H9 (cell line): ENCODE data around the gene CHAF1B. TPM values are rescaled to one million over a fixed set of nuclear protein-coding genes. Genes with fewer than 3 reads are reported as not detected.

ENCODE experiments used
- DNase-seq: peaks from one replicate; pipeline ENCODE4 v3.0.0-alpha.2; 2017
- H2AFZ ChIP-seq: one replicate; pipeline ENCODE4 v1.6.1; 2013; ENCODE audit warnings: mild to moderate bottlenecking, low read length, control low read depth, moderate library complexity
- H2AK5ac ChIP-seq: 2 replicates; pipeline ENCODE4 v1.6.1; 2013; ENCODE audit warnings: low read length, control low read depth, mixed read lengths; ENCODE audit not compliant: insufficient read length
- H2BK120ac ChIP-seq: one replicate; pipeline ENCODE4 v1.6.1; 2013; ENCODE audit warnings: low read depth, mild to moderate bottlenecking, low read length, control low read depth, inconsistent platforms; ENCODE audit not compliant: poor library complexity, severe bottlenecking
- H2BK12ac ChIP-seq: 2 replicates; pipeline ENCODE4 v1.6.1; 2013; ENCODE audit warnings: low read length, control low read depth, mixed read lengths, low read depth; ENCODE audit not compliant: insufficient read length
- H2BK15ac ChIP-seq: 2 replicates; pipeline ENCODE4 v1.6.1; 2013; ENCODE audit warnings: low read depth, low read length, control low read depth
- H2BK20ac ChIP-seq: one replicate; pipeline ENCODE4 v1.6.1; 2013; ENCODE audit warnings: low read depth, mild to moderate bottlenecking, low read length, control low read depth, inconsistent platforms; ENCODE audit not compliant: poor library complexity, severe bottlenecking
- H2BK5ac ChIP-seq: 2 replicates; pipeline ENCODE4 v1.6.1; 2013; ENCODE audit warnings: low read length, control low read depth, mixed read lengths; ENCODE audit not compliant: insufficient read length
- H3K14ac ChIP-seq: 2 replicates; pipeline ENCODE4 v1.6.1; 2013; ENCODE audit warnings: low read length, control low read depth; ENCODE audit not compliant: insufficient read depth
- H3K18ac ChIP-seq: 2 replicates; pipeline ENCODE4 v1.6.1; 2013; ENCODE audit warnings: low read depth, mild to moderate bottlenecking, mixed read lengths, low read length, control low read depth; ENCODE audit not compliant: insufficient read length
- H3K23ac ChIP-seq: 2 replicates; pipeline ENCODE4 v1.6.1; 2013; ENCODE audit warnings: low read length, control low read depth, mixed read lengths, low read depth; ENCODE audit not compliant: insufficient read length
- H3K23me2 ChIP-seq: 2 replicates; pipeline ENCODE4 v1.6.1; 2013; ENCODE audit warnings: low read depth, mild to moderate bottlenecking, mixed read lengths, low read length, control low read depth; ENCODE audit not compliant: insufficient read length, poor library complexity, severe bottlenecking
- H3K27ac ChIP-seq: 2 replicates; pipeline ENCODE4 v1.5.1; 2013; ENCODE audit warnings: low read length, control low read depth, mixed read lengths, low read depth; ENCODE audit not compliant: insufficient read length
- H3K27me3 ChIP-seq: 2 replicates; pipeline ENCODE4 v1.6.1; 2013; ENCODE audit warnings: low read length, control low read depth, inconsistent platforms; ENCODE audit not compliant: insufficient read depth
- H3K4ac ChIP-seq: 2 replicates; pipeline ENCODE4 v1.6.1; 2013; ENCODE audit warnings: low read depth, mild to moderate bottlenecking, control low read depth, inconsistent platforms, low read length, moderate library complexity
- H3K4me1 ChIP-seq: 2 replicates; pipeline ENCODE4 v1.6.1; 2013; ENCODE audit warnings: low read length, control low read depth, inconsistent platforms; ENCODE audit not compliant: insufficient read depth
- H3K4me2 ChIP-seq: 2 replicates; pipeline ENCODE4 v1.6.1; 2013; ENCODE audit warnings: low read length, control low read depth, mixed read lengths; ENCODE audit not compliant: insufficient read length, insufficient read depth
- H3K56ac ChIP-seq: 2 replicates; pipeline ENCODE4 v1.6.1; 2013; ENCODE audit warnings: low read depth, mild to moderate bottlenecking, mixed read lengths, low read length, control low read depth; ENCODE audit not compliant: insufficient read length
- H3K79me1 ChIP-seq: 2 replicates; pipeline ENCODE4 v1.6.1; 2013; ENCODE audit warnings: low read depth, mild to moderate bottlenecking, moderate library complexity, low read length, control low read depth, inconsistent platforms; ENCODE audit not compliant: insufficient read depth, poor library complexity, severe bottlenecking
- H3K79me2 ChIP-seq: 2 replicates; pipeline ENCODE4 v1.6.1; 2013; ENCODE audit warnings: low read length, control low read depth, inconsistent platforms; ENCODE audit not compliant: insufficient read depth
- H3K9ac ChIP-seq: 2 replicates; pipeline ENCODE4 v1.6.1; 2013; ENCODE audit warnings: low read length, control low read depth, mixed read lengths; ENCODE audit not compliant: insufficient read length; ENCODE audit errors: extremely low read depth
- H3K9me3 ChIP-seq: one replicate; pipeline ENCODE4 v1.6.1; 2013; ENCODE audit warnings: low read depth, low read length, inconsistent platforms; ENCODE audit not compliant: control insufficient read depth
- H3T11ph ChIP-seq: one replicate; pipeline ENCODE4 v1.6.1; 2013; ENCODE audit warnings: mild to moderate bottlenecking, low read length, control low read depth, inconsistent platforms
- H4K20me1 ChIP-seq: one replicate; pipeline ENCODE4 v1.6.1; 2013; ENCODE audit not compliant: control insufficient read depth, insufficient read length, insufficient read depth
- H4K5ac ChIP-seq: 2 replicates; pipeline ENCODE4 v1.6.1; 2013; ENCODE audit warnings: low read depth, mild to moderate bottlenecking, mixed read lengths, low read length, control low read depth; ENCODE audit not compliant: insufficient read length
- H4K8ac ChIP-seq: replicated peaks from 2 replicates; pipeline ENCODE4 v1.6.1; 2013; ENCODE audit warnings: low read length, control low read depth, mixed read lengths, low read depth; ENCODE audit not compliant: insufficient read length
- H4K91ac ChIP-seq: 2 replicates; pipeline ENCODE4 v1.6.1; 2013; ENCODE audit warnings: low read depth, mild to moderate bottlenecking, moderate library complexity, mixed read lengths, low read length, control low read depth; ENCODE audit not compliant: insufficient read length
- H3K27ac Mint-ChIP-seq, 3 experiments: 2 replicates in 2 of 3; 3 replicates in 1 of 3; pipeline ENCODE4 v1.8.0; 2020 to 2021; ENCODE audit warnings: mixed read lengths in 3 of 3, mild to moderate bottlenecking in 1 of 3, moderate library complexity in 1 of 3
- H3K27me3 Mint-ChIP-seq: 2 replicates; pipeline ENCODE4 v1.8.0; 2021; ENCODE audit warnings: low read depth, mild to moderate bottlenecking, moderate library complexity, mixed read lengths
- H3K36me3 Mint-ChIP-seq, 3 experiments: 2 replicates in 2 of 3; 3 replicates in 1 of 3; pipeline ENCODE4 v1.8.0; 2020 to 2021; ENCODE audit warnings: low read depth in 3 of 3, mixed read lengths in 3 of 3; ENCODE audit not compliant: insufficient read depth in 1 of 3
- H3K4me1 Mint-ChIP-seq, 2 experiments: 2 replicates each; pipeline ENCODE4 v1.8.0; 2020; ENCODE audit warnings: mixed read lengths in 2 of 2
- H3K4me3 Mint-ChIP-seq, 2 experiments: 2 replicates in 1 of 2; 3 replicates in 1 of 2; pipeline ENCODE4 v1.8.0; 2020 to 2021; ENCODE audit warnings: mild to moderate bottlenecking in 2 of 2, mixed read lengths in 2 of 2, moderate library complexity in 1 of 2
- H3K9me3 Mint-ChIP-seq, 2 experiments: 2 replicates in 1 of 2; 3 replicates in 1 of 2; pipeline ENCODE4 v1.8.0; 2020; ENCODE audit warnings: mild to moderate bottlenecking in 2 of 2, mixed read lengths in 2 of 2, moderate library complexity in 1 of 2
- WGBS: extraction: QIAGEN DNeasy Blood & Tissue Kit; methylation state at CpG from one replicate; pipeline ENCODE4 v1.1.7; 2013; ENCODE audit warnings: missing lambda C conversion rate, low lambda C conversion rate, mixed read lengths; ENCODE audit not compliant: insufficient read length; ENCODE audit errors: extremely low coverage; 5-methylcytosine and 5-hydroxymethylcytosine counted together
- total RNA-seq: library from RNA; stranded (reverse); gene quantifications from 2 replicates; pipeline ENCODE4 v1.2.1, GENCODE V29; 2021
- TF ChIP-seq, protein P1 (sequence below): fragments of 200-600 bp; sonication (generic); conservative IDR thresholded peaks from 3 replicates; pipeline ENCODE4 v1.8.0; 2021; ENCODE audit warnings: antibody characterized with exemption, mild to moderate bottlenecking

The CHAF1B gene
- total RNA-seq, 1 experiment from 2014 or later: 19.3 TPM

DNA sequence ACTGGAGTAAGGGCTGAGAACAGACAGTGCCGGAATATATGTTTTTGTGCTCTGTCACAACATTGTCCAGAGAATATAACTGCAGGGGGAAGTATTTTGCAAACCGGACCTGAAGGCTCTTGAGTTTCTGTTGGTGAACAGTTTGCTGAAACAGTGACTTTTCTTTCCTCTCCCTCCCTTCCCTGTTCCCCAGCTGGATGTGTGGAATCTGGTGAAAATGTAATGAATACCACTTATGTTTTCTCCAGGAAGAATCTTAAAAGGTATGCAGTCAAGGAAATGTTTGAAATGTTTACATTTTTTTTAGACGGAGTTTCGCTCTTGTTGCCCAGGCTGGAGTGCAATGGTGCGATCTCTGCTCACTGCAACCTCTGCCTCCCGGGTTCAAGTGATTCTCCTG lies 23.4 kb downstream of the CHAF1B start:
- Histone ChIP-seq H2BK15ac (no peak overlapping the region), H3K56ac (no peak overlapping the region), H3K9me3 (no peaks in the 10 kb centered on the region), H2BK20ac (no peak overlapping the region), H4K5ac (no peak overlapping the region), H3K4ac (no peak overlapping the region), H4K91ac (no peak overlapping the region), H3K18ac (no peak overlapping the region), H4K20me1 (no peaks in the 10 kb centered on the region), H3K27ac (no peak overlapping the region), H3T11ph (no peak overlapping the region), H3K79me1 (no peaks in the 10 kb centered on the region), H3K4me2 (no peak overlapping the region), H2BK120ac (no peak overlapping the region), H3K27me3 (no peaks in the 10 kb centered on the region), H3K14ac (no peak overlapping the region), H3K9ac (no peak overlapping the region), H3K4me1 (no peaks in the 10 kb centered on the region), H4K8ac (no peak overlapping the region), H2AFZ (no peak overlapping the region), H2AK5ac (no peak overlapping the region), H3K23me2 (no peaks in the 10 kb centered on the region), H3K79me2 (no peaks in the 10 kb centered on the region), H2BK5ac (no peak overlapping the region), H2BK12ac (no peak overlapping the region), H3K23ac (no peak overlapping the region)
- no peak overlapping the region for H3K4me3 Mint-ChIP-seq
- H3K9me3 Mint-ChIP-seq: no peaks in the 10 kb centered on the region
- DNase-seq: no peak
- peaks cover 15 to 67% (median 53%) of the 10 kb centered on the region in 3 experiments for H3K36me3 Mint-ChIP-seq
- TF ChIP-seq, protein P1, sequence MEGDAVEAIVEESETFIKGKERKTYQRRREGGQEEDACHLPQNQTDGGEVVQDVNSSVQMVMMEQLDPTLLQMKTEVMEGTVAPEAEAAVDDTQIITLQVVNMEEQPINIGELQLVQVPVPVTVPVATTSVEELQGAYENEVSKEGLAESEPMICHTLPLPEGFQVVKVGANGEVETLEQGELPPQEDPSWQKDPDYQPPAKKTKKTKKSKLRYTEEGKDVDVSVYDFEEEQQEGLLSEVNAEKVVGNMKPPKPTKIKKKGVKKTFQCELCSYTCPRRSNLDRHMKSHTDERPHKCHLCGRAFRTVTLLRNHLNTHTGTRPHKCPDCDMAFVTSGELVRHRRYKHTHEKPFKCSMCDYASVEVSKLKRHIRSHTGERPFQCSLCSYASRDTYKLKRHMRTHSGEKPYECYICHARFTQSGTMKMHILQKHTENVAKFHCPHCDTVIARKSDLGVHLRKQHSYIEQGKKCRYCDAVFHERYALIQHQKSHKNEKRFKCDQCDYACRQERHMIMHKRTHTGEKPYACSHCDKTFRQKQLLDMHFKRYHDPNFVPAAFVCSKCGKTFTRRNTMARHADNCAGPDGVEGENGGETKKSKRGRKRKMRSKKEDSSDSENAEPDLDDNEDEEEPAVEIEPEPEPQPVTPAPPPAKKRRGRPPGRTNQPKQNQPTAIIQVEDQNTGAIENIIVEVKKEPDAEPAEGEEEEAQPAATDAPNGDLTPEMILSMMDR: no peak
- no peaks in the 10 kb centered on the region for H3K27me3 Mint-ChIP-seq
- peak overlapping the region in 1 of 3 experiments; percentile 12; a peak in 1 of 7 replicates for H3K27ac Mint-ChIP-seq
- WGBS: no CpG with 5 or more reads among the region's 6 CpGs
- no peaks in the 10 kb centered on the region for H3K4me1 Mint-ChIP-seq
